MCF 10A (cell line): ENCODE results near the gene RAB10. TPM values are rescaled to one million over a fixed set of nuclear protein-coding genes. Genes with fewer than 3 reads are reported as not detected.
"Not testable (repeated sequence)": the region's sequence is repeated elsewhere in the genome, so short reads cannot be mapped to it uniquely, and the experiment has no call there.

Experiments
- BruUV-seq: library from RNA; stranded (reverse); fragments of 400-500 nt; replicated peaks from 2 replicates; lab custom pipeline; 2021; lab: Mats Ljungman, UMichigan
- CTCF ChIA-PET: fragments of 300-600 bp; sonication (Branson Sonifier 250); formaldehyde crosslinking; extraction: SDS; loops from one replicate; lab custom pipeline; 2021; ENCODE audit warnings: antibody characterized with exemption, inconsistent platforms; lab: Yijun Ruan, JAX
- POLR2A ChIA-PET: fragments of 300-600, 350-650 bp; sonication (Branson Sonifier 250); formaldehyde crosslinking; extraction: SDS; loops from one replicate; lab custom pipeline; 2020; ENCODE audit warnings: antibody characterized with exemption, inconsistent platforms; lab: Yijun Ruan, JAX
- DNase-seq: peaks from one replicate; pipeline ENCODE4 v3.0.0-alpha.2; 2018; ENCODE audit not compliant: unreplicated experiment
- H3K27ac Mint-ChIP-seq: one replicate; pipeline ENCODE4 v1.8.0; 2022; ENCODE audit warnings: mild to moderate bottlenecking, low read depth, mixed read lengths; ENCODE audit not compliant: unreplicated experiment
- H3K27me3 Mint-ChIP-seq: one replicate; pipeline ENCODE4 v1.8.0; 2022; ENCODE audit warnings: mixed read lengths; ENCODE audit not compliant: insufficient read depth, unreplicated experiment
- H3K36me3 Mint-ChIP-seq: one replicate; pipeline ENCODE4 v1.8.0; 2022; ENCODE audit warnings: mild to moderate bottlenecking, moderate library complexity, mixed read lengths; ENCODE audit not compliant: insufficient read depth, unreplicated experiment
- H3K4me1 Mint-ChIP-seq: one replicate; pipeline ENCODE4 v1.8.0; 2022; ENCODE audit warnings: mixed read lengths; ENCODE audit not compliant: insufficient read depth, unreplicated experiment
- H3K4me3 Mint-ChIP-seq: one replicate; pipeline ENCODE4 v1.8.0; 2022; ENCODE audit warnings: mild to moderate bottlenecking, moderate library complexity, mixed read lengths; ENCODE audit not compliant: unreplicated experiment
- H3K9me3 Mint-ChIP-seq: one replicate; pipeline ENCODE4 v1.8.0; 2022; ENCODE audit warnings: mixed read lengths; ENCODE audit not compliant: unreplicated experiment
- CTCF ChIP-seq: fragments of 200-600 bp; IDR thresholded peaks from one replicate; pipeline ENCODE4 v1.8.0; 2022; ENCODE audit warnings: antibody characterized with exemption, mild to moderate bottlenecking; ENCODE audit not compliant: unreplicated experiment
- intact Hi-C: fragments of 100-400 bp; cut with micrococcal nuclease; formaldehyde crosslinking; loops from 2 replicates; pipeline ENCODE4 v1.14.1; 2022
- total RNA-seq: library from RNA; stranded (reverse); gene quantifications from 2 replicates; pipeline ENCODE4 v1.2.3, GENCODE V29; 2022

RAB10 gene
- total RNA-seq, 1 experiment from 2014 or later: 147 TPM

GRCh38 chr2:26164231-26164630 is 130.3 kb downstream of the RAB10 start:
- Mint-ChIP-seq H3K36me3 (peaks cover 5% of the 10 kb centered on the region), H3K27ac (no peak overlapping the region), H3K27me3 (no peaks in the 10 kb centered on the region), H3K4me1 (no peaks in the 10 kb centered on the region), H3K4me3 (no peak overlapping the region), H3K9me3 (no peaks in the 10 kb centered on the region)
- ChIA-PET POLR2A (interaction anchor here (0.6 kb wide), 1 partner anchor 690 kb away, joined by 3 read pairs; no protein-coding TSS in a partner anchor), CTCF (no interaction called here)
- no peak for TF ChIP-seq CTCF
- no peak for DNase-seq
- intact Hi-C loops: no loop called here
- BruUV-seq: no TSS peak

GRCh38 chr2:26164641-26165211 is 130.8 kb downstream of the RAB10 start:
- Mint-ChIP-seq H3K4me1 (no peaks in the 10 kb centered on the region), H3K27me3 (no peaks in the 10 kb centered on the region), H3K9me3 (no peaks in the 10 kb centered on the region), H3K36me3 (peaks cover 5% of the 10 kb centered on the region), H3K27ac (no peak overlapping the region), H3K4me3 (no peak overlapping the region)
- no peak for DNase-seq
- no TSS peak for BruUV-seq
- CTCF ChIA-PET: no interaction called here
- no peak for TF ChIP-seq CTCF
- intact Hi-C loops: no loop called here
- POLR2A ChIA-PET: interaction anchor here (0.6 kb wide), 1 partner anchor 689 kb away, joined by 3 read pairs; no protein-coding TSS in a partner anchor

GRCh38 chr2:26165403-26165802 is 131.5 kb downstream of the RAB10 start:
- no peak overlapping the region for H3K27ac Mint-ChIP-seq
- intact Hi-C loops: no loop called here
- H3K27me3 Mint-ChIP-seq: no peaks in the 10 kb centered on the region
- CTCF ChIA-PET: interaction anchor here (0.6 kb wide), 1 partner anchor 35 kb away, joined by 3 read pairs; no protein-coding TSS in a partner anchor
- no peak for DNase-seq
- no peak for TF ChIP-seq CTCF
- no peaks in the 10 kb centered on the region for H3K4me1 Mint-ChIP-seq
- POLR2A ChIA-PET: no interaction called here
- H3K4me3 Mint-ChIP-seq: no peak overlapping the region
- H3K9me3 Mint-ChIP-seq: no peaks in the 10 kb centered on the region
- peaks cover 5% of the 10 kb centered on the region for H3K36me3 Mint-ChIP-seq
- BruUV-seq: no TSS peak

GRCh38 chr2:26166541-26166940 is 132.7 kb downstream of the RAB10 start:
- DNase-seq, CTCF ChIA-PET: not testable (repeated sequence)

More at GRCh38 chr2:26166541-26166940, 132.7 kb downstream of the RAB10 start:
- H3K9me3 Mint-ChIP-seq, H3K27me3 Mint-ChIP-seq, H3K4me3 Mint-ChIP-seq, H3K36me3 Mint-ChIP-seq, H3K4me1 Mint-ChIP-seq, BruUV-seq, intact Hi-C loops, POLR2A ChIA-PET, H3K27ac Mint-ChIP-seq: not testable (repeated sequence)
